C1 segment of cervical spinal cord (tissue), 14 donors: Measurements from ENCODE around the gene XPO4.

Source experiments
- DNase-seq, 14 donors: peaks; one replicate each; lab custom pipeline; 2025; lab: John Stamatoyannopoulos, UW

Gene XPO4

GRCh38 chr13:20828539-20829364 is 73.8 kb downstream of the XPO4 start:
- peak in 2 of 14 donors; percentile 2 to 5 for DNase-seq

- no peak for DNase-seq
These were observed 75.5 kb downstream of the XPO4 start for GRCh38 chr13:20826843-20827560.

DNA sequence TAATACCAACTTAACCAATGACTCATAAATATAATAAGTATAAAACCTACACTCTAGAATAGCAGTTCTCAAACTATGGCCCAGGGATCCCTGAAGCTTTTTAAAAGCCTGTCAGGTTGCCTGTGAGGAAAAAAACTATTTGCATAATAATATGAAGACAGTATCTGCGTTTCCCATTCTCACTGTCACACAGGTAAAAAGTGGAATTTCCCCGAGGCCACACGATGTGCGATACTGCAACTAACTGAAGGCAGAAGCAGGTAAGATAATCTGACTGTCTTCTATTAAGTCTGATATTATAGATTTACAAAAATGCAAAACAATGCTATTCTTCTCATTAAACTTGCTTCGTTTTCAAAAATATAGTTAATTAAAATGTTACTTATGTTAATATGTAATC is 76.2 kb downstream of the XPO4 start:
- DNase-seq, result no peak

DNA sequence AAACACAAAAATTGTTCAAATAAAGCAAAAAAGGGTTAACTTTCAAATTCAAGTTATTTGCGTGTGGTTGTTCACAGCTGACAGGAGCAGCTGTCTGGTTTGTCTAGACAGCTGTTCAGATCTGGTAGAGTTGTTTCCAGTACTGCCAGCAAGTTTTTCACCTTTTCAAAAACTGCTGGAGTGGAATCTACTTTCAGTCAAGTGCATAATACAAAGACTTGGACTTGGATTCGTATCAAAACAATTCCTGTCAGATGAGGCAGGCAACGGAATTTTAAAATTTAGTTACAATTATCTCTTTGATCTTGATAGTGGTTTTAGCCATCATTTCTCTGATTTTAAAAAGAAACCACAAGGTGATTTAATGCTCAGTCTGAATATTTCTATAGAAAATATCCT is 77.1 kb downstream of the XPO4 start:
- no peak for DNase-seq

GRCh38 chr13:20824762-20825476 is 77.6 kb downstream of the XPO4 start:
- no peak for DNase-seq

- no peak for DNase-seq
These were observed 79.5 kb downstream of the XPO4 start for GRCh38 chr13:20823071-20823470.

DNA sequence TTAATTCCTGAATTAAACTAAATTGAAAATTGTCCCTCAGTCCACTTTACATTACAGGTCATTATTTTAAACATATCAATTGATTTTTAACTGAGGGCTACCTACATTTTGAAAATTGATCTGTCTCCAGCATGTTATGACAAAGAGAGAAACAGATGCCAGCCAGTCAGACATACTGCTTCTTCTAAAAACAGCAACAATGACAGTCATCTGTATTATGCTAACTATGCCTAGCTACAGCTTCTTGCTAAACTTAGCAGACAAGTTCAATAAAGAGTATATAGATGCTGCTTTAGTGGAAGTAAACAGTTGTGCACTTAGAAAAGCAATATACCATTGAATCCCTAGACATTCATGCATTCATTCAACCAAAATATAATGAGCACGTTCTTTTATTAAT is 80.1 kb downstream of the XPO4 start:
- no peak for DNase-seq

- DNase-seq, result no peak
These were observed 82.8 kb downstream of the XPO4 start for GRCh38 chr13:20819715-20820114.

GRCh38 chr13:20815464-20815863 is 87.1 kb downstream of the XPO4 start:
- no peak for DNase-seq

GRCh38 chr13:20814224-20814910 is 88.2 kb downstream of the XPO4 start:
- peak in 2 of 14 donors; percentile 15 to 28 for DNase-seq

DNA sequence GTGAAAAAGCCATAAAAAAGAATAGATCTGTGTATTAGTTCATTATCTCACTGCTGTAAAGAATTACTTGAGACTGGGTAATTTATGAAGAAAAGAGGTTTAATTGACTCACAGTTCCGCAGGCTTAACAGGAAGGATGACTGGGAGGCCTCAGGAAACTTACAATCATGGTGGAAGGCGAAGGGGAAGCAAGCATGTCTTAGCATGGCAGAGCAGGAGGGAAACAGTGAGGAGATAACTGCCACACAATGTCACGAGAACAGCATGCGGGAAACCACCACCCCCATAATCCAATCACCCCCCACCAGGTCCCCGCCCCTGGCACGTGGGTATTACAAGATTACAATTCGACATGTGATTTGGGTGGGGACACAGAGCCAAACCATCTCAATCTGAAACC is 89.7 kb downstream of the XPO4 start:
- no peak for DNase-seq

- no peak for DNase-seq
These were observed 91.7 kb downstream of the XPO4 start for GRCh38 chr13:20810808-20811207.

DNA sequence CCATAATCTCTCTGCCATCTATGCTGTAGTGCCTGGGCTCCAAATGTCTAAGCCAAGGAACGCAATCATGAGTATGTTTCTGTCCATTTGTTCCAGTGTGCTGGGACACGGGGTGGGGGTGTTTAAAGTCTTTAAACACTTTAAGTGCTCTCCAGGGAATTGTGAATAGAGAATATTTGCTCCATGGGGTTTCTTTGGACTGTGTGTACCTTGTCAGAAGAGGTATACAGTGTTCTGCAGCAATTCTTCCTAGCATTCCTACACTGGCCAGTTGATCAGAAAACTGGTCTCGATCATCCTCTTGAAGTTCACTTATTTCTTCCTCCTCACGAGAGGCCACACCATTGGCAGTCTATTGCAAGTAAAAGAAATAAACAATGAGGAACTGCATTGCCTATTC is 93.7 kb downstream of the XPO4 start:
- DNase-seq, result no peak

DNA sequence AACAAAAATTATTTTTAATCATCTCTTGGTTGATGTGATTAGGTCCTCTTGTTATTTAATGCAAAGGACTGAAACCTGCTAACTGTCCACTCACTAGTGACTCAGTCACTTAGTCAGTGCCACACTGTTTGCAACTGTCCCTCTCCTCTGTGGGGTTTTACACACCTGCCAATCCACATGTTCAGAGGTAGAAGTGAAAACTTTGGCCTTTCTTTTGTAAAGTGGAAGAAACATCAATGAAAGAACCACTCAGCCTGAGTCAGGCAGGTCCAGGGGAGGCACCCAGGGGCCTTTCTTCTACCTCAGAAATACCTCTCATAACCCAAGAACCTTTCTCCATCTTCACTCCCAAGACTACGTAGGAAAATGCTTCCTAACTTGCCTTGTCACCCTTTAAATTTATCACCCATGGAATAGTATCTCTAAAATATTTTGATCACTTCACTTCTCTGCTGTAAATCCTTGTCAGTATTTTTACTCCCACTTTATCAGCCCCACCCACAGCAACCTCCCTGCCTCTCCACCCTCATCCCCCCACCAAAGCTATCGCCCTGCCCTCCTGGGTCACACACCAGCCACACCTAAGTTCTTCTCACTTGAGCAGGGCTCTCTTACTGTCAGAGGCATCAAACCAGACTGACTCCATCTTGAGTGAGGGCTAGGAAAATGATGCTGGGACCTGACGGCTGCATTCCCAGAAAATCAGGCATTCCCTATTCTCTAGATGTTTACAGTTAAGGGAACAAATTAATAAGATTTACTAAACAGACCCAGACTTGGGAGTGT is 99.2 kb downstream of the XPO4 start:
- no peak for DNase-seq

DNA sequence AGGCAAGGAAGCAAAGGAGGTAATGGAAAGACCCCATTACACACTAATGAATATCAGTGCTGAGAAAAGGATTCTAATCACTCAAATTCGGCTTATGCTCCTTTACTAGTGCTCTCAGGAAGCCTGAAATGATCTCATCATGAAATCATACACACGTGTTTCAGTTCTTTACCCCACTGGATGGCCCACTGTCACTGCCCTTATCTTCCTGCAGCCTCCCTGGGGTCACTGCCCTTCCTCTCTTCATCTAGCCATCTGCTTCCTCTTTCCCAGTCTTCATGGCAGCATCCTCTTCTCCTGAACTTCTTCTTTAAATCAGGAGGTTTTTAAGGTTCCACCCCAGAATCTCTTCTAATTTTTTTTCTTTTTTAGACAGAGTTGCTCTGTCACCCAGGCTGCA is 100.8 kb downstream of the XPO4 start:
- no peak for DNase-seq

DNA sequence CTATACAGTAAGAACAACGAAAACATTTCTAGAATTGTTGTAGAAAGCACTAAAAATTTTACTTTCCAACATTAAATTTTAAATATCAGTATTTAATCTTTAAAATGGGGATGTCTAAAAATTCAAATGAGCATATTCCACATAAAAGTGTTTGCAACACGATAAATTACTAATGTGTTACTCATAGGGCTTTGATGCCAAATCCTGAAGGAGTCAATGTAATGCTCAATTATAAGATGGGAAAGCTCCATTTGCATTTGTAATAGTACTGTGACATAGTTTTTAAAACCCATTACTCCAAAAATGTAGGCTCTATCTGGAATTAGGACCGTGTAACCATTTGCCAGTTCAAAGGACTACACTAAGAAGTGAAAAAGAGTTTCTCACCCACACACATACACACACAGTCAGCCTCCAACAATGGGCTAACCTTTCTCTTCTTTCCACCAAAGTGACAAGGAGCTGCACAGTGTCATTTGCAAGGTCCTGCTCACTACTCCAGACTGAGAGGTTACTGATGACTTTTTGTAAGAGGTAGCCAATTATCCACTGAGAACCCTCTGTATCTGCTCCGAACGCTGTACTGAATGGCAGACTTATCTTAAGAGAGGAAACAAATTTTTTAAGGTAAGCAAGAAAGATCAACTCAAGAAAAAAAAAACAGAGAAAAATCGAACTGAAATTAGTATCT is 102.7 kb downstream of the XPO4 start:
- DNase-seq, result no peak

GRCh38 chr13:20798027-20798426 is 104.5 kb downstream of the XPO4 start:
- no peak for DNase-seq

GRCh38 chr13:20796791-20797508 is 105.6 kb downstream of the XPO4 start:
- DNase-seq, result no peak

- DNase-seq, result no peak
These were observed 112.9 kb downstream of the XPO4 start for GRCh38 chr13:20789665-20790064.

- DNase-seq, result no peak
These were observed 114.2 kb downstream of the XPO4 start for GRCh38 chr13:20788312-20788711.
